DOHH2 (cell line): ENCODE data around the gene SSMEM1.
"Not testable (repeated sequence)": the region's sequence is repeated elsewhere in the genome, so short reads cannot be mapped to it uniquely, and the experiment has no call there.

Experiments used
- H3F3A ChIP-seq: fragments of 200-600 bp; sonication (generic), shearing (Covaris generic); 2 replicates; pipeline ENCODE4 v1.6.0; 2016; ENCODE audit warnings: antibody characterized with exemption, mild to moderate bottlenecking; ENCODE audit not compliant: control insufficient read depth, insufficient read depth
- H3K27ac ChIP-seq: fragments of 200-600 bp; sonication (generic); 2 replicates; pipeline ENCODE4 v1.5.1; 2014; ENCODE audit warnings: low read depth, mild to moderate bottlenecking, low read length, moderate library complexity
- H3K27me3 ChIP-seq: fragments of 200-600 bp; sonication (generic); 2 replicates; pipeline ENCODE4 v1.6.1; 2014; ENCODE audit warnings: mild to moderate bottlenecking, low read length, mixed read lengths; ENCODE audit not compliant: control insufficient read depth
- H3K36me3 ChIP-seq: fragments of 200-600 bp; sonication (generic); 2 replicates; pipeline ENCODE4 v1.6.1; 2014; ENCODE audit warnings: mild to moderate bottlenecking, low read length, moderate library complexity, mixed read lengths; ENCODE audit not compliant: control insufficient read depth
- H3K4me1 ChIP-seq: fragments of 200-600 bp; sonication (generic); 2 replicates; pipeline ENCODE4 v1.6.1; 2014; ENCODE audit warnings: mild to moderate bottlenecking, low read length, mixed read lengths; ENCODE audit not compliant: control insufficient read depth
- H3K4me2 ChIP-seq: fragments of 200-600 bp; sonication (generic); 2 replicates; pipeline ENCODE4 v1.6.0; 2014; ENCODE audit warnings: mild to moderate bottlenecking, low read length, moderate library complexity
- H3K4me3 ChIP-seq: fragments of 200-600 bp; sonication (generic); 2 replicates; pipeline ENCODE4 v1.5.1; 2014; ENCODE audit warnings: mild to moderate bottlenecking, low read length, mixed read lengths
- H3K79me2 ChIP-seq: fragments of 200-600 bp; sonication (generic); 2 replicates; pipeline ENCODE4 v1.6.1; 2014; ENCODE audit warnings: mild to moderate bottlenecking, low read length, mixed read lengths; ENCODE audit not compliant: control insufficient read depth
- H3K9me2 ChIP-seq: fragments of 200-600 bp; sonication (generic); replicated peaks from 2 replicates; pipeline ENCODE4 v1.6.1; 2014; ENCODE audit warnings: mild to moderate bottlenecking, low read length, mixed read lengths; ENCODE audit not compliant: control insufficient read depth
- H3K9me3 ChIP-seq: fragments of 200-600 bp; sonication (generic); 2 replicates; pipeline ENCODE4 v1.6.1; 2014; ENCODE audit warnings: antibody characterized with exemption, low read length, mixed read lengths; ENCODE audit not compliant: control insufficient read depth, insufficient read depth
- H4K20me1 ChIP-seq: fragments of 200-600 bp; sonication (generic); 2 replicates; pipeline ENCODE4 v1.6.0; 2014; ENCODE audit warnings: low read depth, mild to moderate bottlenecking, antibody characterized with exemption, low read length, moderate library complexity; ENCODE audit not compliant: control insufficient read depth, insufficient read depth
- EZH2phosphoT487 ChIP-seq: fragments of 200-600 bp; sonication (generic); IDR thresholded peaks from 2 replicates; pipeline ENCODE4 v1.6.1; 2017; ENCODE audit warnings: borderline replicate concordance, mild to moderate bottlenecking, antibody characterized with exemption, low read length, moderate library complexity, mixed read lengths
- TF ChIP-seq, protein P1 (sequence below): fragments of 200-600 bp; sonication (generic); IDR thresholded peaks from one replicate; pipeline ENCODE4 v1.5.1; 2014; ENCODE audit warnings: antibody characterized with exemption, mild to moderate bottlenecking, low read depth, low read length; ENCODE audit not compliant: poor library complexity, severe bottlenecking

The SSMEM1 gene

DNA sequence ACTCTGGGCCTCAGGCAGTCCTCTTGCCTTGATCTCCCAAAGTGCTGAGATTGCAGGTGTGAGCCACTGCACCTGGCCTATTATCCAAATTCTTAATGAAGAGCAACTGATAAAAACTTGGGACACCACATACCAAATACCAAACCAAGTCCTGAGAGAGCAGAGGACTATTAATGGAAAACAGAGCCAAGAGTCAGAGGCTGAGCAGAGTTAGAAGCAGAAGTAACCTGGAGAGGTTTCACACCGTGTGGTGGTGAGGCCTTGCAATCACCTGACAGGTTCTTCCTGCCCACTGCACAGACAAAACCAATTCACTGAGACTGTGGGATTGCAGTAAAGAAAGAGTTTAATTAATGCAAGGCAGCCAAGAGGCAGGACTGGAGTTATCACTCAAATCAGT, 16.0 kb downstream of the SSMEM1 start:
- TF ChIP-seq EZH2phosphoT487 = no peak
- TF ChIP-seq, protein P1, sequence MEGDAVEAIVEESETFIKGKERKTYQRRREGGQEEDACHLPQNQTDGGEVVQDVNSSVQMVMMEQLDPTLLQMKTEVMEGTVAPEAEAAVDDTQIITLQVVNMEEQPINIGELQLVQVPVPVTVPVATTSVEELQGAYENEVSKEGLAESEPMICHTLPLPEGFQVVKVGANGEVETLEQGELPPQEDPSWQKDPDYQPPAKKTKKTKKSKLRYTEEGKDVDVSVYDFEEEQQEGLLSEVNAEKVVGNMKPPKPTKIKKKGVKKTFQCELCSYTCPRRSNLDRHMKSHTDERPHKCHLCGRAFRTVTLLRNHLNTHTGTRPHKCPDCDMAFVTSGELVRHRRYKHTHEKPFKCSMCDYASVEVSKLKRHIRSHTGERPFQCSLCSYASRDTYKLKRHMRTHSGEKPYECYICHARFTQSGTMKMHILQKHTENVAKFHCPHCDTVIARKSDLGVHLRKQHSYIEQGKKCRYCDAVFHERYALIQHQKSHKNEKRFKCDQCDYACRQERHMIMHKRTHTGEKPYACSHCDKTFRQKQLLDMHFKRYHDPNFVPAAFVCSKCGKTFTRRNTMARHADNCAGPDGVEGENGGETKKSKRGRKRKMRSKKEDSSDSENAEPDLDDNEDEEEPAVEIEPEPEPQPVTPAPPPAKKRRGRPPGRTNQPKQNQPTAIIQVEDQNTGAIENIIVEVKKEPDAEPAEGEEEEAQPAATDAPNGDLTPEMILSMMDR = no peak
- Histone ChIP-seq H3K27me3 (0 out of 2 replicates have a peak, but pooled peaks cover 3% of the 10 kb centered on the region), H3F3A (no peaks in the 10 kb centered on the region), H3K4me2 (no peak overlapping the region), H3K4me1 (no peaks in the 10 kb centered on the region), H3K36me3 (no peaks in the 10 kb centered on the region), H3K27ac (no peak overlapping the region), H4K20me1 (no peaks in the 10 kb centered on the region), H3K4me3 (no peak overlapping the region), H3K9me3 (no peaks in the 10 kb centered on the region), H3K79me2 (no peaks in the 10 kb centered on the region), H3K9me2 (no peaks in the 10 kb centered on the region)

DNA sequence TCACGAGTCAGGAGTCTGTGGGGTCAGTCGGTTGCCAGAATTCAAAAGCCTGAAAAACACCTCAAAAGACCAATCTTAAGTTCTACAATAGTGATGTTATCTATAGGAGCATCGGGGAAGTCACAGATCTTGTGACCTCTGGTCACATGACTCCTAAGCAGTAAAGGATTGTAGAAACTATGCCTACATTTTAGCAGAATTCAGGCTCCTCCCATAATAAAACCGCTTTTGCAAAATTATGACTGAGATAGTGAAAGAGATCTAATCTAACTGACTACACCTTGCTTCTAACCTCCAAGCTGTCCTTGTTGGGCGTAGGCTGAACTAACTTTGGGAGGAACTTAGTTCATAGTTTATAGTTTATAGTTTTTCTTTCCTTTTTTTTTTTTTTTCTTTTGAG, 16.6 kb downstream of the SSMEM1 start:
- TF ChIP-seq EZH2phosphoT487 = no peak
- TF ChIP-seq, protein P1 = no peak
- no peak overlapping the region for H3K4me2 ChIP-seq

DNA sequence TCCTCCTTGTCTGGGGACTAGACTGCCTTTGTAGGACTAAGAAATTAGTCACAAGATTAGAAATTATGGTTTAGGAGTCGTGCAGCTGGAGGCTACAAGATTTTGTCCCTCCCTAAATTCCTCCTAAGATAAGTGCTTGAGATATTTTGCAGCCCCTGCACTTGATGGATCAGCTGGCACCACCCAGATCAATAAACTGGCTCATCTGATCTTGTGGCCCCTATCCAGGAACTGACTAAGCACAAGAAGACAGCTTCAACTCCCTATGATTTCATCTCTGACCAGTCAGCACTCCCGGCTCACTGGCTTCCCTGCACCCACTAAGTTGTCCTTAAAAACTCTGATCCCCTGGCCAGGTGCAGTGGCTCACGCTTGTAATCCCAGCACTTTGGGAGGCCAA, 17.3 kb downstream of the SSMEM1 start:
- H3F3A ChIP-seq, H3K27me3 ChIP-seq, H3K27ac ChIP-seq, H3K79me2 ChIP-seq, H4K20me1 ChIP-seq, H3K4me2 ChIP-seq, H3K36me3 ChIP-seq, H3K4me1 ChIP-seq, H3K4me3 ChIP-seq, H3K9me3 ChIP-seq, H3K9me2 ChIP-seq: not testable (repeated sequence)

More for the DNA sequence above, 16.6 kb downstream of the SSMEM1 start:
- no peaks in the 10 kb centered on the region for H3K9me2 ChIP-seq
- 0 out of 2 replicates have a peak, but pooled peaks cover 3% of the 10 kb centered on the region for H3K27me3 ChIP-seq
- no peaks in the 10 kb centered on the region for H3K79me2 ChIP-seq
- H3K27ac ChIP-seq = no peak overlapping the region
- H3K4me1 ChIP-seq = no peaks in the 10 kb centered on the region
- no peaks in the 10 kb centered on the region for H4K20me1 ChIP-seq
- H3K4me3 ChIP-seq = no peak overlapping the region
- no peaks in the 10 kb centered on the region for H3K36me3 ChIP-seq
- no peaks in the 10 kb centered on the region for H3K9me3 ChIP-seq
- H3F3A ChIP-seq = no peaks in the 10 kb centered on the region

DNA sequence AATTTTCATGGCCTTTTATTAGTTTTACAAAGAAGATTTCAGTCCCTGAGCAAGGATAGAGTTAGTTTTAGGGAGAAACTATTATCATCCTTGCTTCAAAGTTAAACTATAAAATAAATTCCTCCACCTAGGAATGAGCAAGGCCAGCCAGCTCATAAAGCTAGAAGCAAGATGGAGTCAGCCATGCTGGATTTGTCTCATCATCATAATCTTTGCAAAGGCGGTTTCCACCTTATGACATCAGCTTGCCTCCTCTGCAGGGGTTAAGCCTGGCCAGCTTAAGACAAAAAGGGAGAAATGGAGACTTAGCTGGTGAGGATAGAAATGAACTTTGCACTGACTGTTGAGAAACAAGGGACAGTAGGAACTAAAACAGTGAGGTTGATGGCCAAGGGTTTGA, 18.7 kb downstream of the SSMEM1 start:
- no peaks in the 10 kb centered on the region for H4K20me1 ChIP-seq
- H3K27me3 ChIP-seq = no peaks in the 10 kb centered on the region
- H3K4me1 ChIP-seq = no peaks in the 10 kb centered on the region
- H3K36me3 ChIP-seq = no peaks in the 10 kb centered on the region
- no peaks in the 10 kb centered on the region for H3K79me2 ChIP-seq
- 0 out of 2 replicates have a peak, but pooled peaks cover 2% of the 10 kb centered on the region for H3K9me3 ChIP-seq
- H3K4me2 ChIP-seq = no peak overlapping the region
- no peak overlapping the region for H3K27ac ChIP-seq
- H3K4me3 ChIP-seq = no peak overlapping the region
- TF ChIP-seq EZH2phosphoT487 = no peak
- TF ChIP-seq, protein P1 = no peak
- H3F3A ChIP-seq = no peaks in the 10 kb centered on the region
- no peaks in the 10 kb centered on the region for H3K9me2 ChIP-seq
